GM19239 (cell line): ENCODE results near the gene BRPF1.
A peak's percentile ranks its signal among the peaks of the same experiment; 100 is the strongest.

ENCODE experiments used
- DNase-seq: peaks from one replicate; pipeline ENCODE4 v3.0.0; 2011; ENCODE audit warnings: low spot score; ENCODE audit not compliant: insufficient read length
- FAIRE-seq: peaks from 2 replicates; lab custom pipeline; 2011; peaks lifted over from hg19 to GRCh38; lab: Jason Lieb, UNC

The BRPF1 gene, protein sequence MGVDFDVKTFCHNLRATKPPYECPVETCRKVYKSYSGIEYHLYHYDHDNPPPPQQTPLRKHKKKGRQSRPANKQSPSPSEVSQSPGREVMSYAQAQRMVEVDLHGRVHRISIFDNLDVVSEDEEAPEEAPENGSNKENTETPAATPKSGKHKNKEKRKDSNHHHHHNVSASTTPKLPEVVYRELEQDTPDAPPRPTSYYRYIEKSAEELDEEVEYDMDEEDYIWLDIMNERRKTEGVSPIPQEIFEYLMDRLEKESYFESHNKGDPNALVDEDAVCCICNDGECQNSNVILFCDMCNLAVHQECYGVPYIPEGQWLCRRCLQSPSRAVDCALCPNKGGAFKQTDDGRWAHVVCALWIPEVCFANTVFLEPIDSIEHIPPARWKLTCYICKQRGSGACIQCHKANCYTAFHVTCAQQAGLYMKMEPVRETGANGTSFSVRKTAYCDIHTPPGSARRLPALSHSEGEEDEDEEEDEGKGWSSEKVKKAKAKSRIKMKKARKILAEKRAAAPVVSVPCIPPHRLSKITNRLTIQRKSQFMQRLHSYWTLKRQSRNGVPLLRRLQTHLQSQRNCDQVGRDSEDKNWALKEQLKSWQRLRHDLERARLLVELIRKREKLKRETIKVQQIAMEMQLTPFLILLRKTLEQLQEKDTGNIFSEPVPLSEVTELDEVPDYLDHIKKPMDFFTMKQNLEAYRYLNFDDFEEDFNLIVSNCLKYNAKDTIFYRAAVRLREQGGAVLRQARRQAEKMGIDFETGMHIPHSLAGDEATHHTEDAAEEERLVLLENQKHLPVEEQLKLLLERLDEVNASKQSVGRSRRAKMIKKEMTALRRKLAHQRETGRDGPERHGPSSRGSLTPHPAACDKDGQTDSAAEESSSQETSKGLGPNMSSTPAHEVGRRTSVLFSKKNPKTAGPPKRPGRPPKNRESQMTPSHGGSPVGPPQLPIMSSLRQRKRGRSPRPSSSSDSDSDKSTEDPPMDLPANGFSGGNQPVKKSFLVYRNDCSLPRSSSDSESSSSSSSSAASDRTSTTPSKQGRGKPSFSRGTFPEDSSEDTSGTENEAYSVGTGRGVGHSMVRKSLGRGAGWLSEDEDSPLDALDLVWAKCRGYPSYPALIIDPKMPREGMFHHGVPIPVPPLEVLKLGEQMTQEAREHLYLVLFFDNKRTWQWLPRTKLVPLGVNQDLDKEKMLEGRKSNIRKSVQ (N-terminal part only)

DNA sequence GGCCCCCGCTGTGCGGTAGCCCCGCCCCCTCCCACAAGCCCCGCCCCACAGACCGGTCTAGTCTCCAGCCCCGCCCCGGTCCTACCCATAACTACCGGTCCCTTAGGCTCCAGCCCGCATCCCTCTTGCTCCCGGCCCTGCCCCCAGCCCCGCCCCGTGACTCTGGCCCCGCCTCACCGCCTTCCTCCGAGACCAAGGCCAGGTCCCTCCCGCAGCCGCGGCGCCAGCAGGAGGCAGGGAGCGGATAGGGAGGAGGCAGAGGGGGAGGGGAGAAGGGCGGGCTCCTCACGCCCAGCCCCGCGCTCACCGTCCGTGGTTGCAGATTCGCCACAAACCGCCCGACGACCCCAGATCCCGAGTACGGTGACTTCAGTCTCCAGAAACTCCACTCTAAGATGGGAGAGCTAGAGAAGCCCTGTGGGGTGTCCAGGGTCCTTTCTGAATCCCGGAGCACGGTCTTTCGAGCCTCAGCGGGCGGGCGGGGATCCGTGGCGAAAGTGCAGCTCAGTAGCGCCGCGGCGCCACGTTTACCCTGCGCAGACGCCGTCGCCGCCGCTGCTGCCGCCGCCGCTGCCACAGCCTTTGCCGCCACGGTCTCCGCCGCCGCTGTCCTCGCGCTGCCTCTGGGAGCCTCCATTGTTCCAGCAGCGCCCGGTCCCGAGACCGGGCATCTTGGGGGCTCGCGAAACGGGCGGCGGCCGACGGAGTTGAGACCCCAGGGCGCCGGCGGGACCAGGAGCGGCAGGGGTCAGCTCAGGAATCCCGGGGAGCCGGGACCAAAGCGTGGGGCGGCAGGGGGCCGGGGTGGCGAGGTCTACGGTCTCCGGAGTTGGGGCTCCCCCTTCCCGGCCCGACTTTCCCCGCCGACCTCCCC is at the start of gene BRPF1:
Gene BRPF1, plus strand, starts transcription at position 530 of the 874 bp plus-strand sequence. CDS start 2,406 bp downstream, outside the sequence.
- peak; percentile 87 for FAIRE-seq
- DNase-seq: peak; percentile 97

DNA sequence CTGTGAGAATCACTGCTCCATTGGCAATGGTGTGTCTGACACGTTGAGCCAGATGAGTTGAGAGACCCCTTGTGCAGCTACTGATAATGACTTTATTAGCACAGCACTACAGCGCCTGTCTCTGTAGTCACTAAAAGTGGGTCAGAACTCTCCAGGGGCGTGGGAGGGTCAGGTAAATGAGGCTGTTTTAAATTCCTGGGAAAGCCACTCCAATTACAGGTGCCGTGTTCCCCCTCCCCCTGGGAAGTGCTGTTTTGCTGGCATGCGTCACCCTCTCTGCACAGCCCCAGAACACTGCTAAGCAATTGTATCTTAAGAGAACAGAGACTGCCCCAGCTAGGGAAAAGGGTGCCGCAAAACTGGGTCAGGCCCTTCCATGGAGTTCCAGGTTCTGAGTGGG is 49.4 kb upstream of the BRPF1 start:
- FAIRE-seq: no peak
- no peak for DNase-seq

DNA sequence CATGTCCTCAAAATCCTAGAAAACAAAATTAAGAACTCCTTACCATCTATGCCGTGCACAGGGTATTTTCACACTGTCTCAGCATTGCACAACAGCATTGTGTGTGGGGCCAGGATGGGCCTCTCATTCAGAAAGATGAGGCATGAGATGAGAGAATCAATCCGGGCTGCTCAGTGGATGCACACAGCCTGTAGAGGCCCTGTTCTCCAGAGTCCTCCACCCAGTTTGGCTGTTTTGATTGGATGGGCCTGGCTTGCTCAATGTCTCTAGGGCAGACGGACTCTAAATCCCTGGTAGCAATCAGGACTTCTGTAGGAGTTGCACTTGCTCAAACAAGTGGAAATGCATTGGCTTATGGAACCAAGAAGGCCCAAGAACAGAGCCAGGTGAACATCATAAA is 48.1 kb upstream of the BRPF1 start:
- DNase-seq: no peak
- no peak for FAIRE-seq

DNA sequence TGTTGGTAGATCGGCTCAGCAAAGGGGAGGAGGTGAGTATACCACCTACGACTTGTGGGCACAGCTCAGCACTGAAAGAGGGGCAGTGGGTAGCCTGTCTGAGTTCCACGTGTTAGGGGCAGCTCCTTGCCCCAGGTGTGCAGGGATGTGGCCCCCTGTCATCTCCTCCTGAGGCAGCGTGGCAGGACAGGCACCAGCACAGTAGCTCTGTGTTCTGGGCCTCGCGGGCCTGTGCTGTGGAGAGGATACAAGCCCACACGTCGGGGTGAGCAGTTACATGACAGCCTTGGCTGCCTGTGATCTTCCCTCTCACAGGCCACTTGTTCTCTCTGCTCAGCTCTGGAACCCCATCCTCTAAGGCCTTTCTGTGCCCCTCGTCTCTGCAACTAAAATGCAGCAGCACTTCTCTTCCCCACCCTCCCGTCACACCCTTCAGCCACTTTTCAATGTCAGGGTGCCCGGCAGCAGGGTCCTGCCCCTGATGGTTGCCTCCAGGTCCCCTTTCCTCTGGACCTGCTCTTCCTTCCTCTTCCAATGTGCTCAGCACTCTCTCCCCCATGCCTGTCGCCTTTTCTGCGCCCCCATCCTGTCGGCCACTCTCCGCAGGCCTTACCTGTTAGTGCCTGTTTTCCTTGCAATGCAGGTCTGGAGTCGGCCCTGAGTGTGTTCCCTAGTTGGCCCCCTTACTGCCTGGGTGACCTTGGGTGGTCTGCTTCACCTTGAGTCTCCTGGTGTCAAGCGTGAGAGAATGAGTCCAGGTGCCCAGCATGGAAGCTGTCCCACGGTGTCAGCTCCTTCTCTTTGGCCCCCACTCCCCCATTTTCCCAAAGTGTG is 46.1 kb upstream of the BRPF1 start:
- DNase-seq: no peak
- no peak for FAIRE-seq

DNA sequence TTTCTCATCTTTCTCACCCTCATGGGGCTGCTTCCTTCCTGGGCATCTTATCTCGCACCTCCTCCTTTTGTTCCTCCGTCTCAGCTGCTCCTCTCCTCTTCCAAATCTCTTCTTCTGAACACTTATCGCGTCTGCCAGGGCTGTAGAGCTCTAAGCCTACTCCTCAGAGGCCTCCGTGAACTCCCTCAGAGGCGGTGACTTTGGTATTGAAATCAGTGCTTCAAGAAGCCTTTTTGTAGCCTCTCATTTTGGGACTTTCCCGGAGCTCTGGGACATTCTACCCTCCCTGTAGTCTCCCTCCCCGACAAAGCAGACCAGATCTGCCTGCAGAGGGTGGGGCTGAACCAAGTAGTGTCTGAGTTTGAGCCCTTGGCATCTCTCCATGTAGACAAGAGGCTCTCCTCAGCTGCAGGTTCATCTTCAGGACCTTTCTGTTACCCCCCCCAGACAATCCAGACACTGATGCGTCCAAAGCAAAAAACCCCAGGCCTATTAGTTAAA is 45.4 kb upstream of the BRPF1 start:
- FAIRE-seq (no peak), DNase-seq (no peak)

DNA sequence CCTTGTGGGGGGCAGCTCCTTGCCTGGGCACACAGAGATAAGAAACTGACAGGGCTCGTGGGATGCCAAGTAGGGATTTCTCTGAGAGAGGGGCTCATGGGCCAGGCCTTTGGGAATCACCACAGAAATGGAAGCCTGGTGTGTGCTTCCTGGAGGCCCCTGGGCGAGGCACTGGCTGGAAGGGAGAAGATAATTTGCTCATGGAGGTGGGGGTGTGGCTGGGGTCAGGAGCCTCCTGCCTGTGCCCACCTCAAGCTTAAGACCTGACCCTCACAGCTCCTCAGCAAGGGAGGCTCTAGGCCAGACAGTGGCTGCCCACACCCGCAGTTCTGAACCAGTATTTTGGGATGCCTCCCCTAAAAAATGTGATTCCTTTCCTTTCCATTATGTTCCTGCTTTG is 44.8 kb upstream of the BRPF1 start:
- FAIRE-seq (no peak), DNase-seq (no peak)

DNA sequence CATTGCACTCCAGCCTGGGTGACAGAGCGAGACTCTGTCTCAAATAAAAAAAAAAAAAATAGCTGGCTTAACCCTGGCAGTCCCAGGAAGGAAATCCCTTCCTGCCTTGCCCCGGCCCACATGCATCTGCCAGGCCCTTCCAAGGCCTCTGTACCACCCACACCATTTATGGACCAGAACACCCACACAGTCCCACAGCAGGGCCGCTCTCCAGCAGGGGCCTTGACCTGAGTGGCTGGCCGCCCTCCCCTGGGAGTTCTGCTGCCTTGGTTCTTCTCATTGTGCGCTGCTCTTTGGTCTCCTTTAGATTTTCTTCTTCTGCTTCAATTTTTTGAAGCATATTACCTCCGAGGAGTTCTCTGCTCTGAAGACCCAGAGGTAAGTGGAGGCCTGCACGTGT is 44.0 kb upstream of the BRPF1 start:
- DNase-seq (no peak), FAIRE-seq (no peak)

DNA sequence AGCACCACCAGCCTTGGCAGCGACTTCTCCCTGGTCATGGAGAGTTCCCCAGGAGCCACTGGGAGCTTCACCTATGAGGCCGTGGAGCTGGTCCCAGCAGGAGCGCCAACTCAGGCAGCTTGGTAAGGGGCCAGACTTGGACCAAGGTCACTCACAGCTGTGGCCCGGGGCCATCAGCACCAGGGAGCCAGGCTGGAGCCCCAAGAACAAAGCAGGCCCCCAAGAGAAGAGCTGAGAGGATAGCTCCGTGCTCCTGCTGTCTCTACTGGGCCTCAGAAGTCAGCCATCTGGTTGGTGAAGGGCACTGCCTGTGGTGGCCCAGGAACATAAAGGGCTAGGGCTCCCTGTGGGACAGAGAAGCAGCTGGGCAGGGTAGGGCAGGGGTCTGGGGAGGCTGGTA is 42.6 kb upstream of the BRPF1 start:
- no peak for DNase-seq
- FAIRE-seq: no peak

DNA sequence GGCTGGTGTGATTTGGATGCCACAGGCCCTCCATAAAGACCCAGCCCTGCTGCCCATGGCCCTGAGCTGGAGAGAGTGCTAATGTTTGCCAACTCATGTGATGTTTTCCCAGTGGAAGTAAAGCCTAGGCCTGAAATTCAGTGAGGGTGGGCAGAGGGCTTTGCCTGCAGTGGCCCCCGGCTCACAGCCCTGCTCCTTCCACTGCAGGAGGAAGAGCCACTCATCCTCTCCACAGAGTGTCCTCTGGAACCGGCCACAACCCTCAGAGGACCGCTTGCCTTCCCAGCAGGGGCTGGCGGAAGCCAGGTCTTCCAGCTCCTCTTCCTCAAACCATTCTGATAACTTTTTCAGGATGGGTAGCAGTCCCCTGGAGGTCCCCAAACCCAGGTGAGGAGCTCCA is 41.8 kb upstream of the BRPF1 start:
- DNase-seq: no peak
- no peak for FAIRE-seq

DNA sequence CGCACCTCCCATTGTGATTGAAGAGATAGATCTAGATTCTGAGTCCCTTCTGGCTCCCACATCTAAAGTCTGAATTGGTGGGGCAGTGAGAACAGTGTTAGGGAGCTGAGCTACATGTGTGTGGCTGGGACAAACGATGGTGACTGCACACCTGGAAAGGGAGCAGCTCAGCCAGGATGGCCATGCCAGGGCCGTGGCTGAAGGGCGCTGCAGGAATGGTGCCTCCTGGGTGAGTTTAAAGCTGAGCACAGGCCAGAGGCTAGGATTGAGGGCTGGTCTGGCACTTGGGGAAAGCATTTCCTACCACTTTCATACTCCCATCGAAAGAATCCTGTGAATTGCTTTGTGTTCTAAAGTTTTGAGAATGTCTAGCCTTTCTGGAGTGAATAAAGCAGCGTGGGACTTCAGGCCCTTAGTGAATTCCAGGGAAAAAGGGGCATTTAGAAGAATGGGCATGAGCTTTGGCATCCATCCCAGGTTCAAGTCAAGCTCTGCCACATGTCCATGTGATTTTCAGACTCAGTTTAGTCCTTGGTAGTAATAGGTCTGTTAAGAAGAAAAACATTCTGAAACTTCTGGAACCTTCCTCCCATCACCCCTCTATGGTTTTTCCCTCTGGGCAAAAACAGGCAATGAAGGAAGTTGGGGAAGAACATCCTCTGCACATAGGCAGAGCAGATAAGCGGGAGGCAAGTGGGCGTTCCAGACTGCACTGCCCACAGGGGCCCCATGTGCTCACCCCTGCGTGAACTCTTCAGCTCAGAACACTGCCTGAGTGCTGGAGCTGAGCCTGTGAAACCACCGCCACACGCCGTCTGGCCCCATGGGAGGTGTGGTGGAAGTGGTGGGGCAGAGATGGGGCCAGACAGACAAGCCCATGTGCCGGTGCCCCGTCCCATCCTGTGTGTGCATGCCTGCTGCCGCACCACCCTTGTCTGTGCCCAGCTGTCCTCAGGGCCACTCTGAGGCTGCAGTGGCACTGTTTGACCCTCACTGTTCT is 40.8 kb upstream of the BRPF1 start:
- FAIRE-seq (no peak), DNase-seq (peak; percentile 74)

DNA sequence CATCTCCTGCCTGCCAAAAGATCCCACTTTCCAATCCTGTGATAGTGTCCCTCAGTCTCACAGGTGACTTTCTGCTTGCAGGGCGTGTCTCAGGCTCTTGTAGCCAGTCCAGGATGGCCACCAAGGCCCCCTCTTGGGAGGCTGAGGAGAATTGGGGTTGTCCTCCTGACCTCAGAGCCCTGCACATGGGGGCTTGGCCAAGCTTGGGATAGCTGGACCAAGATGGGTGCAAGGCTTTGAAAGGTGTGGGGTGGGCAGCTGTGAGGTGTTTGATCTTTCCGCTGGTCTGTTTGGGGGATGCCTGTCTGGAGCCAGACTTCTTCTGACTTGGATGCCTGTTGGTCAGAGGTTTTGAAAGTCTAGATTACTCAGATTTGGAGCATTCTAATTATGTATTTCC is 39.9 kb upstream of the BRPF1 start:
- DNase-seq: no peak

DNA sequence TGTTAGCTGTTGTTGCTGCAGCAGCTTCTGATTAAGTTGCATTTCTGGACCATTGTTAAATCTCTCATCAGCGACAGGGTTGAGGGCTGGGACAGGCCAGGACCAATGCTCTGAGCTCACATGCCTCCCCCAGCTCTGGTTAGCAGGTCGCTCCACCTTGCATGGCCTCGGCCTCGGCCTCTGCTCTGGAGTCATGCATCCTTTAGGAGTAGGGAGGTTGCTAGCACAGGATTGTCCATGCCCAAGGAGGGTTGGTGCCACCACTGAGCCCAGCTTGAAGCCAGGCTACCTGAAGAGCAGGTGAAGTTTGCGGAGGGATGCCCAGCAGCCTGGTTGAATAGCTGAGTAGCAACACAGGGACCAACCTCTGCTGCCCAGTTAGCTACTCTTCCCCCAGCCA is 39.1 kb upstream of the BRPF1 start:
- FAIRE-seq (no peak), DNase-seq (no peak)

More for the DNA sequence above, 39.9 kb upstream of the BRPF1 start:
- FAIRE-seq: no peak

DNA sequence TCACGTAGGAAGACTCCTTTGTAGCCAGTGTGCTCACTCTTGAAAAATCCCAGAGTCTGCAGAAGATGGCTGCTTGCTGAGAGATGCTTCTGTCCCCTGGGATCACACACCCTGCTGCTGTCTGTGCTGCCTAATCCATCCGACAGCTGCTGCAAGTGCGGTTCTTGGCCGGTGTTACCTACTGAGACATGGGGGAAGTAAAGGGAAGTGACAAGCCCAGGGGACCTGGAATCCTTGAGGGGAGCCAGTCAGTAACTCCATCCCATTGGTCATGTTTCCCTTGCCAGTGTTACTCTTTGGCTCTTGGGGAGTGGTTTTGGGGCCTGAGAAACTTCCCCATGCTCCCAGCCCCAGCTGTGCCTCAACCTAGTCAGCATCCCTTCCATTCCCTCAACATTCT is 36.2 kb upstream of the BRPF1 start:
- FAIRE-seq (no peak), DNase-seq (no peak)

DNA sequence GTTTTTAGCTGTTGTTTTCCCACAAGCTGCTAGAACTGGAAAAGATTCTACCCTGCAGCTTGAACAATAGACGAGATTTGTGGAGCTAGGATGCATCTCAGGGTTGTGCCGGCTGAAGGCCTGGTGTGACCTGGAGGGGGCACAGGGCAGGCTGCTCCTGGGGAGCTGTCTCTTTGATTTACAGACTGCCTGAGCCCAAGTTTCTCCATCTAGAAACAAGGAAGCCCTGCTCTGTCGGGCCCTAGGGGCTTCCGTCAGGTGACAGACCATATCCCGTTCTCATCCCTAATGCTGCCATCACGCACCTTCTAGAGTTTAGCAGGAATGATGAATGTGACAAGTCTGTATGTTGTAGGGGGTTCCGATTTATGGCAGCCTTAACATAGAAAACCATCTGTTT is 35.8 kb upstream of the BRPF1 start:
- no peak for DNase-seq
- FAIRE-seq: no peak

DNA sequence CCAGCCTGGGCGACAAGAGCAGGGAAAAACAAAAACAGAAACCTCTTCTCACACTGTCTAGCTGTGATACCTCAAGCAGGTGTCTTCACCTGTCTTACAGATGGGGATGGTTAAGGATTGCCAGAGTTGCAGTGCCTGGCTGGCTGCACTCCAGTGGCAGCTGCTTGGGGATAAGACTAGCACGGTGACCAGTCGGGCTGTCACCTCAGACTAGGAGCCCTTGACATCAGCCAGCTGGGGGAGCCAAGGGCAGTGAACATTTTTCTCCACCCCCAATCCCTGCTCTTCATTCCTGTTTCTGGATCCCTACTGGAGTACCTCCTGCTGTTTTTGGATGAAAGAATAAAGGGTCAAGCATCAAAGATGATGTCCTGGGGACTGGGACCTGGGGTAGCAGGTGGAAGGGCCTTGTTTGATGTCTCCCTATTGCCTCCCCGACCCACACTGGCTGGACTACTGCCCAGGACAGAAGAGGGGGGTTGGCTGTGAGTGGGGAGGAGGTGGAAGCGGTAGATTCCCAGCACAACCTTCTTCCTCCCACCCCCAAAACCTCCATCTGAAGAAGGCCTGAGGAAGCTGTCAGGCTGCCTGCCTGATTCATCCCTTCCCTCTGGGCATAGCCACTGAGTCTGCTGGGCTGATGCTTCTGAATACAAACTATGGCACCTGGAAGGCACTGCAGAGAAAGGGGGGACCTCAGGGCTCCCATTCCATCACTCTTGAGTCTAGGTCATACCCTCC is 34.9 kb upstream of the BRPF1 start:
- no peak for FAIRE-seq
- DNase-seq: no peak

DNA sequence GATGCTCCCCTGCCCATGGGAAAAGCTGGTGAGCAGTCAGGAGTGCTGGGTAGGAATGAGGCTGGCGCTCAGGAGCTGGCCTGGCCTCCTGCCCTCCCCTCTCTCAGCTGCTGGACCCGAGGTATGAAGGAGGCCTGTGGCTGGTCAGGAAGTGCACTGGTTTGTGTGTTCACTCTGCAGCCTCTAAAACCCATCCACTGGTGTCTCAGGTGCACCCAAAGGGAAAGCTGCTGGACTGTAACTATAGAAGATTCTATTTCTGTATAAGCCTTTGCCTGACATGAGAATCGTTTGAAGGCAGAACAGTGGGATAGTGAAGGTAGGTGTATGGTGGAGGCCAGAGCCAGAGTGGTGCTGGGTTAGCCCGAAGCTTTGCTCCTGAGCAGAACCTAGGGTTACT is 33.6 kb upstream of the BRPF1 start:
- FAIRE-seq: no peak

DNA sequence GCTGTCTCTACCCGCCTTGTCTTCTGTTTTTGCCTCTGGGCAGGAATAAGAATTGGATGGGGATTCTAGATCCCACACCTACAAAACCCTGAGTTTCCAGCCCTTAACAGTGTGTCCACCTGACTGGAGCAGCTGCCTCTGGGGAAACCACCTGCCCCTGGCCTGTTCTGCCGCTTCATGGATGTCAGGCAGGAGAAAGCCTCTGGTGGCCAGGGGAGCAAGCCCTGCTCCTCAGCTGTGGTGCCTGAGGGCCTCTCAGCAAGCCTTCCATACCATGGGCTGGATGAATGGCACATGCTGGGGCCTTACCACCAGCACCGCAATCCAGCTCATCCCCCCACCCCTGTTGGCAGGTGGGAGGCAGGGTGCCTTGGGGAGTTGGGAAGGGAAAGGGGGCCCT is 33.2 kb upstream of the BRPF1 start:
- DNase-seq: no peak
- FAIRE-seq: no peak

More for the DNA sequence above, 33.6 kb upstream of the BRPF1 start:
- no peak for DNase-seq
